Suprapubic skin (tissue), 4 donors: Measurements from ENCODE around the gene BTRC. TPM values are rescaled to one million over a fixed set of nuclear protein-coding genes. Genes with fewer than 3 reads are reported as not detected.

ENCODE experiments used
- DNase-seq, 2 donors: peaks; one replicate each; pipeline ENCODE4 v3.0.0-alpha.2; 2019; ENCODE audit warnings: low spot score in 2 of 2
- H3K27ac ChIP-seq: fragments of 200-600 bp; sonication (generic); one replicate; pipeline ENCODE4 v1.5.1; 2019
- H3K27me3 ChIP-seq: fragments of 200-600 bp; sonication (generic); one replicate; pipeline ENCODE4 v1.5.1; 2019
- H3K36me3 ChIP-seq: fragments of 200-600 bp; sonication (generic); one replicate; pipeline ENCODE4 v1.5.1; 2019
- H3K4me1 ChIP-seq: fragments of 200-600 bp; sonication (generic); one replicate; pipeline ENCODE4 v1.5.1; 2019
- H3K4me3 ChIP-seq: fragments of 200-600 bp; sonication (generic); one replicate; pipeline ENCODE4 v1.5.1; 2019; ENCODE audit warnings: mild to moderate bottlenecking
- H3K9me3 ChIP-seq: fragments of 200-600 bp; sonication (generic); one replicate; pipeline ENCODE4 v1.5.1; 2019
- CTCF ChIP-seq, 2 donors: fragments of 200-600 bp in 1 of 2; fragments of 450-650 bp in 1 of 2; sonication (generic) in 1 of 2; IDR thresholded peaks; one replicate each; pipeline ENCODE4 v1.5.1; 2016 to 2019; ENCODE audit warnings: antibody characterized with exemption in 2 of 2, mild to moderate bottlenecking in 1 of 2, moderate library complexity in 1 of 2
- EP300 ChIP-seq: sonication (generic); formaldehyde crosslinking; IDR thresholded peaks from one replicate; pipeline ENCODE4 v1.6.1; 2017; ENCODE audit warnings: antibody characterized with exemption
- POLR2A ChIP-seq, 2 donors: fragments of 450-650 bp; IDR thresholded peaks; one replicate each; pipeline ENCODE4 v1.6.1; 2017; ENCODE audit warnings: antibody characterized with exemption in 2 of 2, mild to moderate bottlenecking in 2 of 2, moderate library complexity in 2 of 2
- POLR2AphosphoS5 ChIP-seq, 3 donors: sonication (generic); formaldehyde crosslinking; IDR thresholded peaks; one replicate each; pipeline ENCODE4 v1.6.1; 2017; ENCODE audit warnings: antibody characterized with exemption in 3 of 3
- WGBS: methylation state at CpG from one replicate; pipeline ENCODE4 v1.1.5; 2018; 5-methylcytosine and 5-hydroxymethylcytosine counted together
- total RNA-seq, 4 donors: library from RNA; depleted of rRNA; stranded (reverse); fragments of >200 nt; gene quantifications; one replicate each; pipeline ENCODE4 v1.1.0, GENCODE V29; 2016

Gene BTRC
- total RNA-seq, 4 donors from 2014 or later: 17.4 to 20.6 (median 18.5) TPM

- no peak for DNase-seq
- Histone ChIP-seq H3K27ac (no peak overlapping the region), H3K9me3 (no peaks in the 10 kb centered on the region), H3K36me3 (peaks cover 46% of the 10 kb centered on the region), H3K4me1 (no peaks in the 10 kb centered on the region), H3K27me3 (no peaks in the 10 kb centered on the region), H3K4me3 (no peak overlapping the region)
- TF ChIP-seq POLR2A (IDR thresholded peaks at IDR 0.05): no peak
- WGBS: 81% methylated on average over 7 of the region's 7 CpGs
Measured at GRCh38 chr10:101577121-101577871, 223.3 kb downstream of the BTRC start.

GRCh38 chr10:101578192-101578591 is 224.2 kb downstream of the BTRC start:
- H3K4me3 ChIP-seq: no peak overlapping the region
- no peak for TF ChIP-seq CTCF (IDR thresholded peaks at IDR 0.05)
- no peak for TF ChIP-seq POLR2AphosphoS5 (IDR thresholded peaks at IDR 0.05)
- TF ChIP-seq EP300: no peak
- TF ChIP-seq POLR2A (IDR thresholded peaks at IDR 0.05): no peak
- 96% methylated on average over 5 of the region's 5 CpGs for WGBS
- no peak overlapping the region for H3K27ac ChIP-seq
- DNase-seq: no peak
- peaks cover 52% of the 10 kb centered on the region for H3K36me3 ChIP-seq
- no peaks in the 10 kb centered on the region for H3K4me1 ChIP-seq
- H3K27me3 ChIP-seq: no peaks in the 10 kb centered on the region
- no peaks in the 10 kb centered on the region for H3K9me3 ChIP-seq

GRCh38 chr10:101578803-101579515 is 225.0 kb downstream of the BTRC start:
- TF ChIP-seq POLR2A (IDR thresholded peaks at IDR 0.05) (no peak), POLR2AphosphoS5 (IDR thresholded peaks at IDR 0.05) (no peak), CTCF (IDR thresholded peaks at IDR 0.05) (no peak), EP300 (no peak)
- Histone ChIP-seq H3K4me3 (no peak overlapping the region), H3K9me3 (no peaks in the 10 kb centered on the region), H3K36me3 (peaks cover 60% of the 10 kb centered on the region), H3K27ac (no peak overlapping the region), H3K27me3 (no peaks in the 10 kb centered on the region), H3K4me1 (no peaks in the 10 kb centered on the region)
- 80% methylated on average over 2 of the region's 13 CpGs for WGBS
- no peak for DNase-seq

- Histone ChIP-seq H3K9me3 (no peaks in the 10 kb centered on the region), H3K27me3 (no peaks in the 10 kb centered on the region), H3K4me3 (no peak overlapping the region), H3K4me1 (no peaks in the 10 kb centered on the region), H3K27ac (no peak overlapping the region), H3K36me3 (peaks cover 64% of the 10 kb centered on the region)
- TF ChIP-seq CTCF (IDR thresholded peaks at IDR 0.05) (no peak), POLR2AphosphoS5 (IDR thresholded peaks at IDR 0.05) (no peak)
- DNase-seq: no peak
- WGBS: 94% methylated on average over 10 of the region's 12 CpGs
Measured at GRCh38 chr10:101579516-101579870, 225.5 kb downstream of the BTRC start.

- TF ChIP-seq POLR2AphosphoS5 (IDR thresholded peaks at IDR 0.05) (no peak), POLR2A (IDR thresholded peaks at IDR 0.05) (no peak), CTCF (IDR thresholded peaks at IDR 0.05) (no peak), EP300 (no peak)
Measured at GRCh38 chr10:101580486-101581399, 226.8 kb downstream of the BTRC start.

More at GRCh38 chr10:101580486-101581399, 226.8 kb downstream of the BTRC start:
- no peaks in the 10 kb centered on the region for H3K9me3 ChIP-seq
- no peaks in the 10 kb centered on the region for H3K4me1 ChIP-seq
- no peak for DNase-seq
- H3K4me3 ChIP-seq: no peak overlapping the region
- WGBS: 92% methylated on average over 8 of the region's 10 CpGs
- no peaks in the 10 kb centered on the region for H3K27me3 ChIP-seq
- no peak overlapping the region for H3K27ac ChIP-seq
- peaks cover 73% of the 10 kb centered on the region for H3K36me3 ChIP-seq
